ENCODE measurements around the gene TCERG1L.
"Not testable (repeated sequence)": the region's sequence is repeated elsewhere in the genome, so short reads cannot be mapped to it uniquely, and the experiment has no call there.

Gene TCERG1L

GRCh38 chr10:131332821-131333220 lies 21.3 kb upstream of the TCERG1L start:
- no peak for TF ChIP-seq CTCF (IDR thresholded peaks at IDR 0.05; ENCODE audit: low read depth, low read length)
- in situ Hi-C loops (cut with HindIII; ENCODE audit: low sequenced_read_pairs): no loop called here
- no peak overlapping the region for H3K4me3 ChIP-seq (ENCODE audit: low read depth, low read length)
- no peak for DNase-seq (ENCODE audit: low read depth, low spot score)

- in situ Hi-C loops (cut with HindIII; ENCODE audit: low sequenced_read_pairs): no loop called here
- H3K4me3 ChIP-seq (ENCODE audit: low read depth, low read length): no peak overlapping the region
- DNase-seq (ENCODE audit: low read depth, low spot score): no peak
- no peak for TF ChIP-seq CTCF (IDR thresholded peaks at IDR 0.05; ENCODE audit: low read depth, low read length)
Measured at GRCh38 chr10:131323880-131324279, 12.4 kb upstream of the TCERG1L start.

GRCh38 chr10:131323025-131323424 lies 11.5 kb upstream of the TCERG1L start:
- in situ Hi-C loops (cut with HindIII; ENCODE audit: low sequenced_read_pairs): no loop called here
- DNase-seq (ENCODE audit: low read depth, low spot score): no peak
- TF ChIP-seq CTCF (IDR thresholded peaks at IDR 0.05; ENCODE audit: low read depth, low read length): no peak
- H3K4me3 ChIP-seq (ENCODE audit: low read depth, low read length): no peak overlapping the region

GRCh38 chr10:131322575-131322974 lies 11.1 kb upstream of the TCERG1L start:
- DNase-seq (ENCODE audit: low read depth, low spot score); H3K4me3 ChIP-seq (ENCODE audit: low read depth, low read length); in situ Hi-C loops (cut with HindIII; ENCODE audit: low sequenced_read_pairs): not testable (repeated sequence)

- TF ChIP-seq CTCF (IDR thresholded peaks at IDR 0.05; ENCODE audit: low read depth, low read length): no peak
- no peak for DNase-seq (ENCODE audit: low read depth, low spot score)
- in situ Hi-C loops (cut with HindIII; ENCODE audit: low sequenced_read_pairs): no loop called here
- no peak overlapping the region for H3K4me3 ChIP-seq (ENCODE audit: low read depth, low read length)
Measured at GRCh38 chr10:131320860-131321604, 9.5 kb upstream of the TCERG1L start.

GRCh38 chr10:131318814-131319213 lies 7.3 kb upstream of the TCERG1L start:
- in situ Hi-C loops (cut with HindIII; ENCODE audit: low sequenced_read_pairs): no loop called here
- no peak for DNase-seq (ENCODE audit: low read depth, low spot score)
- no peak for TF ChIP-seq CTCF (IDR thresholded peaks at IDR 0.05; ENCODE audit: low read depth, low read length)
- H3K4me3 ChIP-seq (ENCODE audit: low read depth, low read length): no peak overlapping the region

GRCh38 chr10:131318291-131318690 lies 6.8 kb upstream of the TCERG1L start:
- no peak for DNase-seq (ENCODE audit: low read depth, low spot score)
- H3K4me3 ChIP-seq (ENCODE audit: low read depth, low read length): no peak overlapping the region
- in situ Hi-C loops (cut with HindIII; ENCODE audit: low sequenced_read_pairs): no loop called here
- TF ChIP-seq CTCF (IDR thresholded peaks at IDR 0.05; ENCODE audit: low read depth, low read length): no peak
